ENCODE results near the gene ZCCHC2.

ZCCHC2 gene

GRCh38 chr18:62519684-62520083 lies 3.1 kb upstream of the ZCCHC2 start:
- DNase-seq (ENCODE audit: low read depth) = no peak
- no peak overlapping the region for H3K4me3 ChIP-seq (ENCODE audit: low read length)
- no peak for TF ChIP-seq CTCF (IDR thresholded peaks at IDR 0.05; ENCODE audit: insufficient read depth, low read depth, low read length, missing control alignments)

GRCh38 chr18:62521082-62521481 lies 1.7 kb upstream of the ZCCHC2 start:
- no peak for TF ChIP-seq CTCF (IDR thresholded peaks at IDR 0.05; ENCODE audit: insufficient read depth, low read depth, low read length, missing control alignments)
- no peak for DNase-seq (ENCODE audit: low read depth)
- no peak overlapping the region for H3K4me3 ChIP-seq (ENCODE audit: low read length)

- TF ChIP-seq CTCF (IDR thresholded peaks at IDR 0.05; ENCODE audit: insufficient read depth, low read depth, low read length, missing control alignments) = no peak
- H3K4me3 ChIP-seq (ENCODE audit: low read length) = peak overlapping the region; percentile 75
- no peak for DNase-seq (ENCODE audit: low read depth)
Observed at GRCh38 chr18:62521593-62521992, 1.2 kb upstream of the ZCCHC2 start.

GRCh38 chr18:62522178-62522503 lies 684 bp upstream of the ZCCHC2 start:
- no peak for DNase-seq (ENCODE audit: low read depth)
- H3K4me3 ChIP-seq (ENCODE audit: low read length) = peak overlapping the region; percentile 75
- TF ChIP-seq CTCF (IDR thresholded peaks at IDR 0.05; ENCODE audit: insufficient read depth, low read depth, low read length, missing control alignments) = no peak

GRCh38 chr18:62523255-62523588 lies 397 bp downstream of the ZCCHC2 start:
- no peak overlapping the region for H3K4me3 ChIP-seq (ENCODE audit: low read length)

GRCh38 chr18:62523631-62524439 lies 1.0 kb downstream of the ZCCHC2 start:
- H3K4me3 ChIP-seq (ENCODE audit: low read length) = peak overlapping the region; percentile 74
- TF ChIP-seq CTCF (IDR thresholded peaks at IDR 0.05; ENCODE audit: insufficient read depth, low read depth, low read length, missing control alignments) = no peak
- peak; percentile 66 for DNase-seq (ENCODE audit: low read depth)

More at GRCh38 chr18:62523255-62523588, 397 bp downstream of the ZCCHC2 start:
- DNase-seq (ENCODE audit: low read depth) = no peak
- no peak for TF ChIP-seq CTCF (IDR thresholded peaks at IDR 0.05; ENCODE audit: insufficient read depth, low read depth, low read length, missing control alignments)
